Stimulated activated CD4-positive, alpha-beta T cell treated with anti-CD3 and anti-CD28 coated beads, Interleukin-1b, Interleukin-23, amount 100 ng/mL, for 24 hours (primary cell): ENCODE results near the gene CLASP2.

ENCODE experiments used
- DNase-seq, 4 experiments: peaks; one replicate each; pipeline ENCODE4 v3.0.0-alpha.2; 2020; ENCODE audit warnings: low read depth in 4 of 4, low spot score in 1 of 4

Gene CLASP2

GRCh38 chr3:33547101-33547500 lies 171.0 kb downstream of the CLASP2 start:
- DNase-seq: no peak

GRCh38 chr3:33544126-33544525 lies 173.9 kb downstream of the CLASP2 start:
- no peak for DNase-seq

- DNase-seq: no peak
These were observed 174.5 kb downstream of the CLASP2 start for GRCh38 chr3:33543601-33544000.

- DNase-seq: no peak
These were observed 176.1 kb downstream of the CLASP2 start for GRCh38 chr3:33541918-33542317.

- DNase-seq: no peak
These were observed 179.2 kb downstream of the CLASP2 start for GRCh38 chr3:33538678-33539339.

GRCh38 chr3:33537133-33537532 lies 180.9 kb downstream of the CLASP2 start:
- no peak for DNase-seq

- no peak for DNase-seq
These were observed 191.3 kb downstream of the CLASP2 start for GRCh38 chr3:33526787-33527186.

GRCh38 chr3:33525232-33525631 lies 192.8 kb downstream of the CLASP2 start:
- no peak for DNase-seq

- no peak for DNase-seq
These were observed 194.9 kb downstream of the CLASP2 start for GRCh38 chr3:33523093-33523667.

- DNase-seq: no peak
These were observed 196.3 kb downstream of the CLASP2 start for GRCh38 chr3:33521736-33522135.

GRCh38 chr3:33513262-33513863 lies 204.7 kb downstream of the CLASP2 start:
- no peak for DNase-seq

- DNase-seq: no peak
These were observed 213.0 kb downstream of the CLASP2 start for GRCh38 chr3:33505027-33505426.

- DNase-seq: no peak
These were observed 221.6 kb downstream of the CLASP2 start for GRCh38 chr3:33496449-33496848.

- DNase-seq: no peak
These were observed 226.3 kb downstream of the CLASP2 start for GRCh38 chr3:33491721-33492120.

GRCh38 chr3:33490641-33491241 lies 227.3 kb downstream of the CLASP2 start:
- no peak for DNase-seq

- no peak for DNase-seq
These were observed 229.4 kb downstream of the CLASP2 start for GRCh38 chr3:33488683-33489082.

- no peak for DNase-seq
These were observed 229.8 kb downstream of the CLASP2 start for GRCh38 chr3:33488246-33488645.

GRCh38 chr3:33482111-33482521 lies 235.9 kb downstream of the CLASP2 start:
- no peak for DNase-seq

- DNase-seq: no peak
These were observed 243.2 kb downstream of the CLASP2 start for GRCh38 chr3:33474896-33475295.

- DNase-seq: no peak
These were observed 244.2 kb downstream of the CLASP2 start for GRCh38 chr3:33473813-33474212.

- no peak for DNase-seq
These were observed 250.3 kb downstream of the CLASP2 start for GRCh38 chr3:33467786-33468185.

- DNase-seq: no peak
These were observed 257.0 kb downstream of the CLASP2 start for GRCh38 chr3:33461097-33461496.
